ENCODE data around the gene GJA4.

Gene GJA4

GRCh38 chr1:34792868-34793727 lies at the start of gene GJA4:
GJA4 (plus strand) TSS chr1:34792999; CDS start chr1:34794214, 1,215 bp downstream.
- no peak for DNase-seq

GRCh38 chr1:34743775-34744174 lies 49.0 kb upstream of the GJA4 start:
- DNase-seq, result no peak

GRCh38 chr1:34744851-34745250 lies 47.9 kb upstream of the GJA4 start:
- DNase-seq, result no peak

- no peak for DNase-seq
Observed at GRCh38 chr1:34745666-34746065, 47.1 kb upstream of the GJA4 start.

GRCh38 chr1:34746101-34746500 lies 46.7 kb upstream of the GJA4 start:
- DNase-seq, result no peak

GRCh38 chr1:34746785-34747637 lies 45.8 kb upstream of the GJA4 start:
- no peak for DNase-seq

- DNase-seq, result no peak
Observed at GRCh38 chr1:34747638-34747941, 45.2 kb upstream of the GJA4 start.

GRCh38 chr1:34749992-34750391 lies 42.8 kb upstream of the GJA4 start:
- DNase-seq, result no peak

- no peak for DNase-seq
Observed at GRCh38 chr1:34750610-34751009, 42.2 kb upstream of the GJA4 start.

DNA sequence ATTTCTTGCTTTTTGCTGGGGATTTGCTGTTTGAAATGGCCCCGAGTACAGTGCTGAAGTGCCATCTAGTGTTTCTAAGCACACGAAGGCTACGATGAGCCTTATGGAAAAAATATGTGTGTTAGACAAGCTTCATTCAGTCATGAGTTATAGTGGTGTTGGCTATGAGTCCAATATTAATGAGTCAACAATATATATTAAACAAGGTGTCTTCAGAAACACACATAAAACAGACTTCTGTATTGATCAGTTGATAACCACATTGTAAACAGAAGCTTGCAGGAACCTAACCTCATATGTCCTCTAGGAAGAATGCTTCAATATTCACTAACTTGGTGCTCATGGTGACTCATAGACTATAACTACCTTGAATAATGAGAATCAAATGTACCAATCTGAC lies 39.6 kb upstream of the GJA4 start:
- no peak for DNase-seq

GRCh38 chr1:34754964-34755637 lies 37.7 kb upstream of the GJA4 start, which contains the start of gene GJB5:
GJB5 (plus strand) TSS chr1:34755047; CDS start chr1:34757331, 2,284 bp downstream.
- DNase-seq, result no peak

DNA sequence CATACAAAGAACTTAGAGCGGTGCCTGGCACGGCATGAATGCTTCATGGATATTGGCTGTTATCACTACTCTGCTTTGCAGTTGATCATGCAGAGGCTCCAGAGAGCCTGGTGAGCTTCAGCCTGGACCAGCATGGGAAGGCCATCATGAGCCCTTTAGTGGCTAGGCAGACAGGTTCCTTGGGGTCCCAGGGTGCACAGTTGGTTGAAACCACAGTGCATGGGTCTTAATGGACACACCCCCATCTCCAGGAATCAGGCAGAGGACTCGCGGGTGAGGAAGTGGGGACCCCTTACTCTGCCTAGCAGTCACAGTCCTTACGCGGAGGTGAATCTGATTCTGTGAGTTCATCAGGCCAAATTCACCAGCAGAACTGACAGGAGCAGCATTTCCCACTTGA lies 36.8 kb upstream of the GJA4 start:
- DNase-seq, result no peak

GRCh38 chr1:34757386-34757785 lies 35.4 kb upstream of the GJA4 start:
- no peak for DNase-seq

DNA sequence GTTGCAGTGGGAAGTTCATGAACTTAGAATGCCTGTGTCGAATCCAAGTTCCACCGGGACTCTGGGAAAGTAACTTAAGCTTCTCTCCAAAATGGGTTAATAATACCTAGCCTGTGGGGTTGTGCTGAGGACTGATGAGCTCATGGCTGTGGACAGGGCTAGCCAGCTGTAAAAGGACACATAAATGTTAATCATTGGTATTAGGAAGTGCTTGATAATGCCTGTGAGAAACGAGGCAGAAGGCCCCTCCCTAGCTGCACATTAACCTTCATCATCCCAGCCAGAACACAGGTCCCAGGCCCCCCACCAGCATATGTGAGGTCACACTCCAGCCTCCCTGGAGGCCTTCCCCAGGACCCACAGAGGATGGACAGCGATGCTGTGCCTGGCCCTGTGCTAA lies 34.0 kb upstream of the GJA4 start:
- DNase-seq, result no peak

DNA sequence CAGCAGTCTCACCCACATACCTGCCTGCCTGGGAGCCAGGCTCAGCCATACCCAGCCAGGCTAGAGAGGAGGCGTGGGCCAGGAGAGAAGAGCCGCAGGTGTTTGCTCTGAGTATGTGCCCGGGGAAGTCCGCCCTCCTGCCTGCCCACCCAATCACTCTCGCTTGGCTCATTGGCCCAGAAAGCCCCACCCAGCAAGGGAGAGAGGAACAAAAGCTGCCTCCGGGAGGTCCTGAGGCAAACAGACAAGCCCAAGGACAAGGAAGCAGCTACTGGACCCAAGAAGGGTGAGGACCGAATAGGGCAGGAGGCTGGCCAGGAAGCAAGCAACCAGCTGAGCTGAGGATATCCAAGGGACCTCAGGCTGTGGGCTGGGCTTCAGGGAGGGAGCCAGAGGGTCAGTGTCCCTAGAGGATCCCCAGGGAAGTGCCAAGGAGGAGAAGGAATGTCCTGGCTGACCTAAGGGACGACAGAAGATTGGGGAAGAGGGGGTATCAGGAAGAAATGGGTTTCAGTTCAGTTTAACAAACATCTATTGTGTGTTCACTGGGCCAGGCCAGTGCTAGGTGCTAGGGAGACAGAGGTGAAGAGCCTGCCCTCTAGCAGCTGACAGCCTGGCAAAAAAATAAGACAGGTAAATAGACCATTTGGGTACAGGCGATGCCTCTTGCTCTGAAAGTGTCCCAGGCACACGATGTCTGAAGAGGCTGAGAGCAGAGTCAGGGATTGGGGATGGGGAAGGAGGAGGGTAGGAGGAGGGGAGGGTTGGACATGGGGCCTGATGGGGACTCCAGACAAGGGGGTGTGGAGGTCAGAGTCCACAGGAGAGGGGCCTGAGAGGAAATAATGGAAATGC lies 33.1 kb upstream of the GJA4 start, which contains the start of gene GJB4:
Gene GJB4 (plus strand): TSS at position 238 of the 855 bp plus-strand sequence. CDS start 1,515 bp downstream, outside the sequence.
- no peak for DNase-seq

GRCh38 chr1:34761176-34761761 lies 31.5 kb upstream of the GJA4 start:
- no peak for DNase-seq

- no peak for DNase-seq
Observed at GRCh38 chr1:34761776-34762307, 31.0 kb upstream of the GJA4 start.

DNA sequence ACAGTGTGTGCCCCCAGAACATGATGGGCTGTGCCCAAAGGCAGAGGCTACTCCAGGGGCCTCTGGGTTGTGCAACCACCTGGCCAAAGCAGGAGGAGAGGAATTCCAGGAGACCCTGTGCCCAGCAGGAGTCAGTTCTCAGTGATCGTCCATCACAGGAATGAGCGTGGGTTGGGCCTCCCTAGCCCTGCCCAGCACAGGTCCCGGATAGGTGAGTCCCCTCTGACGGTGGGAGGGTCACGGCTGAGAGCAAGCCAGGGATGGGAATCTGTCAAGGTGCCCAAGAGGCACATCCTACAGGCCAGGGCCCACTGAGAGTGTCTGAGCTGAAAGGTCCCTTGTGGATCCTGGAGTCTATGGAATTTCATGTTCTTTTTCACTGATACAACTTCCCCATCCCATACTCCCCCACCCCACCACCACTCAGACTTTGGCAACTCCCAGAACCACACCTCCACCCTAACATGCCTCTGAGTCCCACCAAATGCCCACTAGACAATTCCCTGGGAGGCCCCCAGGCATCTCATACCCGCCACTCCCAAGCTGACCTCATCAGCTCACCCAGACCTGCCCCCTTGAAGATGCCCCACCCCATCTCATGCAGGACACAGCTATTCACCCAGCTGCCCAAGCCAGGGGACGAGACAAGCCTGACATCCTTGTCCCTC lies 30.2 kb upstream of the GJA4 start:
- DNase-seq, result no peak

DNA sequence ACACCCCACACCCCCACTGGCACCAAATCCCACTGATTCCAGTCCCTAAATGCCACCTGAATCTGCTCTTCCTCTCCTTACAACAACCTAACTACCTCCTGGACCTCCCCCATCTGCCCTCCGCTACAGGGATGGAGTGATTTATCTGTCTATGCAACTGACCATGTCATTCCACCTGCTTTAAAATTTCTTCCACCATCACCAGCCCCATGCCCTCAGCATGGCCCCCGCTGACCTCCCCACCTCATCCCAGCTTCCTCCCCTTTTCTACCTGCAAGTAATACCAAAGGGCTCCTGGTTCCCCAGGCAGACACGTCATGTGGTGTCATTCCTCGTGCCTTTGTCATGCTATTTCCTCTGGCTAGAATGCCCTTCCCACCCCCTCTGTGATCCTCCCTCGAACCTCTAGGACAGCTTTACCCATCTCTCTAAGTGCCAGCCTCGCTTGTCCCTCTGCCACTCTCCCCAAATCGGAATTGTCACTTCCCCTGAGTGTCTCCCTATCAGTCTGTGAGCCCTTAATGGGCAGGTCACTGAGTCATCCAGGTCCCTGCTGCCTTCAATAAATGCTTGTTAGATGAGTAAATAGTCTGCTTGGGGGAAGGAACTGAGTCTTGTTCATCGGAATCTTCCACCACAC lies 29.5 kb upstream of the GJA4 start:
- no peak for DNase-seq

- no peak for DNase-seq
Observed at GRCh38 chr1:34768856-34769255, 23.9 kb upstream of the GJA4 start.
